T-helper 2 cell treated with Interferon-gamma antibody and Interleukin-4, amounts not matched to agents 5 μg/mL and 100 μg/mL, for 36 hours (primary cell): ENCODE data around the gene BRCA2.
A peak's percentile ranks its signal among the peaks of the same experiment; 100 is the strongest.

ENCODE experiments used
- DNase-seq: peaks from one replicate; pipeline ENCODE4 v3.0.0; 2021; ENCODE audit warnings: low spot score
- H3K27ac Mint-ChIP-seq: one replicate; pipeline ENCODE4 v1.8.0; 2021; ENCODE audit warnings: mild to moderate bottlenecking, mixed read lengths
- H3K27me3 Mint-ChIP-seq: one replicate; pipeline ENCODE4 v1.8.0; 2021; ENCODE audit warnings: low read depth, mixed read lengths
- H3K36me3 Mint-ChIP-seq: one replicate; pipeline ENCODE4 v1.8.0; 2021; ENCODE audit warnings: low read depth, mixed read lengths
- H3K4me1 Mint-ChIP-seq: one replicate; pipeline ENCODE4 v1.8.0; 2021; ENCODE audit warnings: low read depth, mixed read lengths
- H3K4me3 Mint-ChIP-seq: one replicate; pipeline ENCODE4 v1.8.0; 2022; ENCODE audit warnings: mild to moderate bottlenecking, moderate library complexity, mixed read lengths
- H3K9me3 Mint-ChIP-seq: one replicate; pipeline ENCODE4 v1.8.0; 2021; ENCODE audit warnings: mixed read lengths

Gene BRCA2

DNA sequence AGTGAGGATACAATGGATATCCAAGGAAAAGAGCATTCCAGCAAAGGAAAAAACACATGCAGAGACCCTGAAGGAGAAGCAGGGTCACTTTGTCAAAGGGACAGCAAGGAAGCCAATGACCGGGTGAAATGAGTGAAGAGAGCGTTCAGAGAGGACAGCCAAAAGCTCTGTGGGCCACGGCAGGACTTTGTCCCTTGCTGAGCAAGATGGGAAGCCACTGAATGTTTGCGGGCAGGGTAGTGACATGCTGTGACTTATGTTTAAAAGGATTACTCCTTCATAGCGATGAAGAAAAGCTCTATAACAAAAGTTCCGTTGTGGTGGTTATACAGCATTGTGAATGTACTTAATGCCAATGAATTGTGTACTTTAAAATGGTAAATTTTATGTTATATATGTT is 16.6 kb upstream of the BRCA2 start:
- no peak for DNase-seq
- H3K4me3 Mint-ChIP-seq, result no peak overlapping the region
- no peak overlapping the region for H3K27ac Mint-ChIP-seq
- H3K27me3 Mint-ChIP-seq, result peaks cover 34% of the 10 kb centered on the region
- H3K36me3 Mint-ChIP-seq, result peaks cover 3% of the 10 kb centered on the region
- no peaks in the 10 kb centered on the region for H3K9me3 Mint-ChIP-seq
- peaks cover 13% of the 10 kb centered on the region for H3K4me1 Mint-ChIP-seq

GRCh38 chr13:32299893-32300292 is 15.4 kb upstream of the BRCA2 start:
- no peak for DNase-seq
- Mint-ChIP-seq H3K36me3 (peaks cover 2% of the 10 kb centered on the region), H3K4me3 (no peak overlapping the region), H3K4me1 (peaks cover 13% of the 10 kb centered on the region), H3K9me3 (no peaks in the 10 kb centered on the region), H3K27ac (no peak overlapping the region), H3K27me3 (peaks cover 31% of the 10 kb centered on the region)

DNA sequence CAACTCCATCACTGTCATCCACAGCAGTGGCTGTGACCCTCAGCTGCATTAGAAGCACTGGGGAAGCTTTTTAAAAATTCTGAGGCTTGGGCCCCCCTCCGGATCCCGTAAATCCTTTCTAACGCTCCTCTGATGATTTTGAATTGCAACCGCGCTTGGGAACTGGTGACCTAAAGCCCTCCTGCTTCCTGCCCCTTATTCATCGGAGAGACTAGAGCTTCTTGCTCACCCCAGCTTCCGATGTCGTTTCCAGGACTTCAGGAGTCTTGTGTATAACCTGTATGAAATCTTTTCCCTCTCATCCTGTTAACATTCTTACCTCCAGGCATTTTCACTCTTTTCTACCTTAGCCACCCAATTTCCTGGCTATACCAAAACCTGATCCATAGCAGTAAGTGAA is 14.9 kb upstream of the BRCA2 start:
- no peak for DNase-seq
- Mint-ChIP-seq H3K36me3 (peaks cover 2% of the 10 kb centered on the region), H3K27ac (no peak overlapping the region), H3K9me3 (no peaks in the 10 kb centered on the region), H3K4me1 (peaks cover 13% of the 10 kb centered on the region), H3K4me3 (no peak overlapping the region), H3K27me3 (peaks cover 31% of the 10 kb centered on the region)

- Mint-ChIP-seq H3K4me1 (peaks cover 13% of the 10 kb centered on the region), H3K27ac (no peak overlapping the region), H3K36me3 (no peaks in the 10 kb centered on the region), H3K27me3 (peaks cover 29% of the 10 kb centered on the region), H3K9me3 (no peaks in the 10 kb centered on the region), H3K4me3 (no peak overlapping the region)
- no peak for DNase-seq
Measured at GRCh38 chr13:32300920-32301319, 14.4 kb upstream of the BRCA2 start.

DNA sequence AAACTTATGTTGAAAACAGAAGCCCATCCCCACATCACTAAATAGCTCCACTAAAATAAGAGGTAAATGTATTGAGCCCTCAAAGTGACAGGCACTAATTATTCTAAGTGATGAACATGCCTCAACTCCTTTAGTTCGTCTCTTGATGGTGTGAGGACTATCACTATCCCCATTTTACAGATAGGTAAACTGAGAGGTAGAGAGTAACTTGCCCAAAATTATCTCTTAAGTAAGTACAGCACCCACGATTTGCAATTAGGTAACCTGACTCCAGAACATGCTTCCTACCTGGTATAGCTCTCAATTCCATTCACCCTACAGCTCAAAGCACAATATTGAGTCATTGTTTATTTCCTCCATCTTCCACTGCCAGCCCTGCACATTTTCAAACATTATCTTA is 12.8 kb upstream of the BRCA2 start:
- Mint-ChIP-seq H3K4me3 (no peak overlapping the region), H3K9me3 (no peaks in the 10 kb centered on the region), H3K27me3 (peaks cover 25% of the 10 kb centered on the region), H3K4me1 (peaks cover 5% of the 10 kb centered on the region), H3K27ac (no peak overlapping the region), H3K36me3 (no peaks in the 10 kb centered on the region)
- no peak for DNase-seq

DNA sequence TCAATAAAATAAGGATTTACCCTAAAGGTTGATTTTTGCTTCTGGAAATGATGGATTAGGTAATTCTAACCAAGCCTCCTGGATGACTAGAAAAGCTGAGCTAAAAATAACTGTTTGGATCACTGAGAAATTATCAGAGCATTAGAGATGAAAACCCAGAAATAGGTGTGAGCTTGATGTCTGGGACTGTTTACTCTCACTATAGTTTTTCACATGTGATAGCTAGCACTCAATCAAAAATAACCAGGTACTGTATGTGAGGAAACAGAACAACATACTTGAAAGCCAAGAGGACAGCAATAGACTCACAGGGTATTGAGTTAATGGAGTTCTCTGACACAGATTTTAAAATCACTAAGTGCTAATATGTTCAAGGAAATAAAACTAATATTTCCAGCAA is 9.7 kb upstream of the BRCA2 start:
- H3K36me3 Mint-ChIP-seq, result no peaks in the 10 kb centered on the region
- H3K27ac Mint-ChIP-seq, result no peak overlapping the region
- H3K27me3 Mint-ChIP-seq, result peaks cover 6% of the 10 kb centered on the region
- no peak for DNase-seq
- H3K4me3 Mint-ChIP-seq, result no peak overlapping the region
- H3K4me1 Mint-ChIP-seq, result peaks cover 15% of the 10 kb centered on the region
- H3K9me3 Mint-ChIP-seq, result no peaks in the 10 kb centered on the region

GRCh38 chr13:32309312-32310133 is 5.8 kb upstream of the BRCA2 start:
- Mint-ChIP-seq H3K27ac (peak overlapping the region; percentile 9), H3K4me3 (peak overlapping the region; percentile 25), H3K36me3 (no peaks in the 10 kb centered on the region), H3K4me1 (peaks cover 20% of the 10 kb centered on the region), H3K9me3 (no peaks in the 10 kb centered on the region), H3K27me3 (peaks cover 6% of the 10 kb centered on the region)
- DNase-seq, result no peak

- Mint-ChIP-seq H3K9me3 (no peaks in the 10 kb centered on the region), H3K27ac (no peak overlapping the region), H3K4me3 (peak overlapping the region; percentile 25), H3K27me3 (peaks cover 6% of the 10 kb centered on the region), H3K4me1 (peaks cover 24% of the 10 kb centered on the region), H3K36me3 (no peaks in the 10 kb centered on the region)
- no peak for DNase-seq
Measured at GRCh38 chr13:32310134-32310706, 5.1 kb upstream of the BRCA2 start.

- Mint-ChIP-seq H3K27ac (no peak overlapping the region), H3K36me3 (no peaks in the 10 kb centered on the region), H3K9me3 (no peaks in the 10 kb centered on the region), H3K4me3 (no peak overlapping the region), H3K27me3 (peaks cover 2% of the 10 kb centered on the region), H3K4me1 (peaks cover 24% of the 10 kb centered on the region)
- DNase-seq, result no peak
Measured at GRCh38 chr13:32311188-32311897, 4.0 kb upstream of the BRCA2 start.

- Mint-ChIP-seq H3K4me1 (peaks cover 31% of the 10 kb centered on the region), H3K4me3 (peak overlapping the region; percentile 96), H3K27ac (peak overlapping the region; percentile 100), H3K27me3 (no peaks in the 10 kb centered on the region), H3K9me3 (no peaks in the 10 kb centered on the region), H3K36me3 (peaks cover 9% of the 10 kb centered on the region)
- peak; percentile 51 for DNase-seq
Measured at GRCh38 chr13:32314271-32315237, 754 bp upstream of the BRCA2 start.

- H3K27me3 Mint-ChIP-seq, result no peaks in the 10 kb centered on the region
- H3K4me1 Mint-ChIP-seq, result peaks cover 32% of the 10 kb centered on the region
- peak overlapping the region; percentile 96 for H3K4me3 Mint-ChIP-seq
- no peaks in the 10 kb centered on the region for H3K9me3 Mint-ChIP-seq
- peaks cover 23% of the 10 kb centered on the region for H3K36me3 Mint-ChIP-seq
- H3K27ac Mint-ChIP-seq, result peak overlapping the region; percentile 100
- no peak for DNase-seq
Measured at GRCh38 chr13:32316028-32316339, 676 bp downstream of the BRCA2 start.

DNA sequence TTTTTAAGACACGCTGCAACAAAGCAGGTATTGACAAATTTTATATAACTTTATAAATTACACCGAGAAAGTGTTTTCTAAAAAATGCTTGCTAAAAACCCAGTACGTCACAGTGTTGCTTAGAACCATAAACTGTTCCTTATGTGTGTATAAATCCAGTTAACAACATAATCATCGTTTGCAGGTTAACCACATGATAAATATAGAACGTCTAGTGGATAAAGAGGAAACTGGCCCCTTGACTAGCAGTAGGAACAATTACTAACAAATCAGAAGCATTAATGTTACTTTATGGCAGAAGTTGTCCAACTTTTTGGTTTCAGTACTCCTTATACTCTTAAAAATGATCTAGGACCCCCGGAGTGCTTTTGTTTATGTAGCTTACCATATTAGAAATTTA is 1.2 kb downstream of the BRCA2 start:
- Mint-ChIP-seq H3K36me3 (peaks cover 27% of the 10 kb centered on the region), H3K9me3 (no peaks in the 10 kb centered on the region), H3K4me3 (peak overlapping the region; percentile 96), H3K4me1 (peaks cover 33% of the 10 kb centered on the region), H3K27ac (peak overlapping the region; percentile 100), H3K27me3 (no peaks in the 10 kb centered on the region)
- no peak for DNase-seq

GRCh38 chr13:32317716-32318465 is 2.6 kb downstream of the BRCA2 start:
- DNase-seq, result no peak
- peak overlapping the region; percentile 96 for H3K4me3 Mint-ChIP-seq
- H3K27me3 Mint-ChIP-seq, result no peaks in the 10 kb centered on the region
- H3K36me3 Mint-ChIP-seq, result peaks cover 37% of the 10 kb centered on the region
- peaks cover 31% of the 10 kb centered on the region for H3K4me1 Mint-ChIP-seq
- no peak overlapping the region for H3K27ac Mint-ChIP-seq
- no peaks in the 10 kb centered on the region for H3K9me3 Mint-ChIP-seq
